A549 (cell line): ENCODE results near the gene SMIM36. TPM values are rescaled to one million over a fixed set of nuclear protein-coding genes. Genes with fewer than 3 reads are reported as not detected.

ENCODE experiments used
- ATAC-seq, 2 experiments: fragments of 200-7000 bp in 1 of 2; fragments of >200 bp in 1 of 2; cut with Nextera tagmentation in 1 of 2; cut with Tn5 transposase in 1 of 2; 3 replicates each; pipeline versions ENCODE4 v1.8.0 to v1.9.1; 2018 to 2020; ENCODE audit warnings: mild to moderate bottlenecking in 1 of 2, moderate library complexity in 1 of 2
- CTCF ChIA-PET: fragments of 300-600 bp; sonication (Branson Sonifier 250); formaldehyde crosslinking; extraction: SDS; loops from one replicate; lab custom pipeline; 2021; ENCODE audit warnings: antibody characterized with exemption, inconsistent platforms; lab: Yijun Ruan, JAX
- POLR2A ChIA-PET: fragments of 350-600 bp; formaldehyde crosslinking; extraction: SDS; loops from one replicate; lab custom pipeline; 2021; ENCODE audit warnings: antibody characterized with exemption, inconsistent platforms; lab: Yijun Ruan, JAX
- DNase-seq, 2 experiments: peaks; one replicate each; pipeline versions ENCODE4 v3.0.0 to v3.0.0-alpha.2; 2011 to 2016; ENCODE audit warnings: low read depth in 1 of 2, low spot score in 1 of 2
- FAIRE-seq: peaks from 2 replicates; lab custom pipeline; 2011; peaks lifted over from hg19 to GRCh38; lab: Jason Lieb, UNC
- H3K27ac ChIP-seq, 2 experiments: fragments of >200 bp; sonication (Bioruptor Twin); formaldehyde crosslinking; 3 replicates each; pipeline ENCODE4 v1.5.1; 2016 to 2017
- H3K4me1 ChIP-seq: fragments of >200 bp; sonication (Bioruptor Twin); formaldehyde crosslinking; 3 replicates; pipeline ENCODE4 v1.6.1; 2016
- H3K4me2 ChIP-seq: fragments of >200 bp; sonication (Bioruptor Twin); formaldehyde crosslinking; 3 replicates; pipeline ENCODE4 v1.6.1; 2016
- H3K4me3 ChIP-seq: fragments of >200 bp; sonication (Bioruptor Twin); formaldehyde crosslinking; 3 replicates; pipeline ENCODE4 v1.5.1; 2016
- H3K9me3 ChIP-seq: fragments of >200 bp; sonication (Bioruptor Twin); formaldehyde crosslinking; 3 replicates; pipeline ENCODE4 v1.6.1; 2016
- BCL3 ChIP-seq: fragments of >200 bp; sonication (Bioruptor Twin); formaldehyde crosslinking; IDR thresholded peaks from 3 replicates; pipeline ENCODE4 v1.6.1; 2016
- BHLHE40 ChIP-seq: IDR thresholded peaks from 2 replicates; pipeline ENCODE4 v1.6.1; 2012; ENCODE audit warnings: low read depth, low read length, inconsistent platforms
- CBX2 ChIP-seq: fragments of 200-600 bp; sonication (generic); IDR thresholded peaks from 2 replicates; pipeline ENCODE4 v1.6.1; 2016; ENCODE audit warnings: low read depth, mild to moderate bottlenecking, borderline replicate concordance
- CBX8 ChIP-seq: fragments of 200-600 bp; sonication (generic); IDR thresholded peaks from 2 replicates; pipeline ENCODE4 v1.6.1; 2016
- CEBPB ChIP-seq, 2 experiments: fragments of >200 bp in 1 of 2; sonication (Bioruptor Twin) in 1 of 2; formaldehyde crosslinking in 1 of 2; IDR thresholded peaks; 2 replicates each; pipeline ENCODE4 v1.6.1; 2012 to 2016
- CHD4 ChIP-seq: fragments of 200-600 bp; sonication (generic); IDR thresholded peaks from 2 replicates; pipeline ENCODE4 v1.6.1; 2016; ENCODE audit warnings: antibody characterized with exemption, mild to moderate bottlenecking, borderline replicate concordance
- E2F6 ChIP-seq: IDR thresholded peaks from 2 replicates; pipeline ENCODE4 v1.6.1; 2012; ENCODE audit warnings: low read depth, borderline replicate concordance
- ELK1 ChIP-seq: fragments of 150-350 bp; IDR thresholded peaks from 2 replicates; pipeline ENCODE4 v1.6.1; 2014; ENCODE audit warnings: low read depth, mild to moderate bottlenecking, low read length
- EP300 ChIP-seq, 2 experiments: fragments of >200 bp; sonication (Bioruptor Twin); formaldehyde crosslinking; IDR thresholded peaks; 2 replicates in 1 of 2; 3 replicates in 1 of 2; pipeline ENCODE4 v1.6.1; 2016 to 2017
- ESRRA ChIP-seq: fragments of 150-350 bp; IDR thresholded peaks from 2 replicates; pipeline ENCODE4 v1.6.1; 2014; ENCODE audit warnings: mild to moderate bottlenecking, low read length, borderline replicate concordance
- FOSL2 ChIP-seq, 2 experiments: fragments of 450-650 bp in 1 of 2; fragments of >200 bp in 1 of 2; sonication (Bioruptor Twin) in 1 of 2; formaldehyde crosslinking; IDR thresholded peaks; 2 replicates each; pipeline versions ENCODE4 v1.5.0 to v1.6.1; 2016 to 2020; ENCODE audit warnings: mild to moderate bottlenecking in 1 of 2, moderate library complexity in 1 of 2
- FOXS1 ChIP-seq: fragments of 250-450 bp; sonication (Bioruptor Pico); IDR thresholded peaks from 2 replicates; pipeline ENCODE4 v1.5.0; 2020; ENCODE audit warnings: mild to moderate bottlenecking, moderate library complexity
- HES2 ChIP-seq: fragments of >200 bp; sonication (Bioruptor Twin); formaldehyde crosslinking; IDR thresholded peaks from 2 replicates; pipeline ENCODE4 v1.6.1; 2016
- HEYL ChIP-seq: fragments of 250-450 bp; sonication (Bioruptor Pico); IDR thresholded peaks from 2 replicates; pipeline ENCODE4 v1.8.0; 2021; ENCODE audit warnings: mild to moderate bottlenecking, moderate library complexity
- HMGXB4 ChIP-seq: fragments of 250-450 bp; sonication (Bioruptor Pico); IDR thresholded peaks from 2 replicates; pipeline ENCODE4 v1.5.0; 2021; ENCODE audit warnings: mild to moderate bottlenecking, moderate library complexity, borderline replicate concordance
- MAFK ChIP-seq: fragments of 450-650 bp; IDR thresholded peaks from 2 replicates; pipeline ENCODE4 v1.6.1; 2014; ENCODE audit not compliant: partially characterized antibody
- MAX ChIP-seq: IDR thresholded peaks from 2 replicates; pipeline ENCODE4 v1.6.1; 2012
- MYC ChIP-seq: IDR thresholded peaks from 2 replicates; pipeline ENCODE4 v1.6.1; 2012; ENCODE audit warnings: mild to moderate bottlenecking, inconsistent platforms, low read length, improper control_type of control experiment, borderline replicate concordance
- NFE2L2 ChIP-seq: fragments of 150-350 bp; conservative IDR thresholded peaks from 2 replicates; pipeline ENCODE4 v1.6.1; 2014; ENCODE audit warnings: low read length
- NPAS2 ChIP-seq: fragments of 250-450 bp; sonication (Bioruptor Pico); IDR thresholded peaks from 2 replicates; pipeline ENCODE4 v1.8.0; 2022; ENCODE audit warnings: mild to moderate bottlenecking, moderate library complexity, borderline replicate concordance
- NR3C1 ChIP-seq: fragments of >200 bp; sonication (Bioruptor Twin); formaldehyde crosslinking; IDR thresholded peaks from 3 replicates; pipeline ENCODE4 v1.6.1; 2017
- PBX3 ChIP-seq: IDR thresholded peaks from 2 replicates; pipeline ENCODE4 v1.6.1; 2012
- PHF8 ChIP-seq: fragments of 200-600 bp; sonication (generic); IDR thresholded peaks from 2 replicates; pipeline ENCODE4 v1.6.1; 2016; ENCODE audit warnings: low read depth, mild to moderate bottlenecking, antibody characterized with exemption, moderate library complexity, borderline replicate concordance
- POLR2AphosphoS2 ChIP-seq: conservative IDR thresholded peaks from 2 replicates; pipeline ENCODE4 v1.6.1; 2012; ENCODE audit warnings: low read length, improper control_type of control experiment, inconsistent platforms
- RAD21 ChIP-seq, 2 experiments: fragments of >200 bp in 1 of 2; sonication (Bioruptor Twin) in 1 of 2; formaldehyde crosslinking in 1 of 2; IDR thresholded peaks in 1 of 2; conservative IDR thresholded peaks in 1 of 2; 2 replicates in 1 of 2; 3 replicates in 1 of 2; pipeline ENCODE4 v1.6.1; 2012 to 2018; ENCODE audit warnings: inconsistent platforms in 1 of 2
- RCOR1 ChIP-seq: fragments of 150-350 bp; IDR thresholded peaks from 2 replicates; pipeline ENCODE4 v1.6.1; 2014; ENCODE audit warnings: antibody characterized with exemption, low read length, low read depth
- RFX5 ChIP-seq: fragments of 450-650 bp; IDR thresholded peaks from 2 replicates; pipeline ENCODE4 v1.7.1; 2014; ENCODE audit warnings: antibody characterized with exemption, mild to moderate bottlenecking, moderate library complexity
- RNF2 ChIP-seq: fragments of 200-600 bp; sonication (generic); IDR thresholded peaks from 2 replicates; pipeline ENCODE4 v1.6.1; 2016; ENCODE audit warnings: low read depth, mild to moderate bottlenecking, antibody characterized with exemption, moderate library complexity, borderline replicate concordance
- SREBF2 ChIP-seq: fragments of 450-650 bp; IDR thresholded peaks from 2 replicates; pipeline ENCODE4 v1.6.1; 2014; ENCODE audit warnings: mild to moderate bottlenecking, moderate library complexity
- TFCP2L1 ChIP-seq: fragments of 250-450 bp; sonication (Bioruptor Pico); IDR thresholded peaks from 2 replicates; pipeline ENCODE4 v1.5.0; 2021; ENCODE audit warnings: mild to moderate bottlenecking
- TP53 ChIP-seq: fragments of 250-450 bp; sonication (Bioruptor Pico); IDR thresholded peaks from 2 replicates; pipeline ENCODE4 v1.5.0; 2021; ENCODE audit warnings: mild to moderate bottlenecking, moderate library complexity
- USF2 ChIP-seq: fragments of 450-650 bp; IDR thresholded peaks from 2 replicates; pipeline ENCODE4 v1.6.1; 2014; ENCODE audit warnings: antibody characterized with exemption
- ZC3H11A ChIP-seq: fragments of 450-650 bp; IDR thresholded peaks from 2 replicates; pipeline ENCODE4 v1.6.1; 2014; ENCODE audit warnings: antibody characterized with exemption, mild to moderate bottlenecking
- ZFP36 ChIP-seq: fragments of 450-650 bp; IDR thresholded peaks from 2 replicates; pipeline ENCODE4 v1.6.1; 2014; ENCODE audit warnings: borderline replicate concordance; ENCODE audit not compliant: partially characterized antibody
- ZNF302 ChIP-seq: fragments of 250-450 bp; sonication (Bioruptor Pico); IDR thresholded peaks from 2 replicates; pipeline ENCODE4 v1.9.0; 2021; ENCODE audit warnings: inconsistent platforms, mild to moderate bottlenecking, moderate library complexity
- WGBS: methylation state at CpG from one replicate; pipeline ENCODE4 v1.1.6; 2017; ENCODE audit errors: missing lambda C conversion rate; 5-methylcytosine and 5-hydroxymethylcytosine counted together
- polyA plus RNA-seq, 4 experiments: library from polyadenylated mRNA; depleted of rRNA in 3 of 4; stranded (reverse); fragments of >200 nt; fragmentation: RNase III in 1 of 4; extraction: RNeasy Plus Mini Kit Qiagen cat#74134 plus additional on column Dnase treatment in 1 of 4; gene quantifications; 2 replicates in 3 of 4; 3 replicates in 1 of 4; pipeline ENCODE4 v1.2.3, GENCODE V29; 2011 to 2017

SMIM36 gene
- polyA plus RNA-seq, 2 of the 4 experiments (the other 2 are of a cell fraction): not detected

- H3K27ac ChIP-seq: peak overlapping the region; percentile 85 to 89
- WGBS: 5% methylated on average over 3 of the region's 3 CpGs
- H3K4me1 ChIP-seq: peaks cover 50% of the 10 kb centered on the region
- CTCF ChIA-PET: interaction anchor here (0.6 to 1.4 kb wide), 4 partner anchors 11 to 40 kb away, joined by 3 to 5 read pairs (median 4); no protein-coding TSS in a partner anchor
- DNase-seq (peak; percentile 33 to 91), ATAC-seq (peak; percentile 52 to 82), FAIRE-seq (peak; percentile 90)
- no peaks in the 10 kb centered on the region for H3K9me3 ChIP-seq
- peak overlapping the region; percentile 75 for H3K4me2 ChIP-seq
- H3K4me3 ChIP-seq: no peak overlapping the region
- POLR2A ChIA-PET: no interaction called here
- no peak for TF ChIP-seq ZNF302 (CRISPR knock-in tag)
- TF ChIP-seq ELK1: no peak
- no peak for TF ChIP-seq SREBF2
- TF ChIP-seq CHD4: no peak
- TF ChIP-seq EP300 (IDR thresholded peaks at IDR 0.05): peak; percentile 95 to 97; a peak in 4 of 5 replicates
- TF ChIP-seq CEBPB (IDR thresholded peaks at IDR 0.05): peak; percentile 77 to 96
- TF ChIP-seq HMGXB4: no peak
- TF ChIP-seq HES2: peak; percentile 91
- TF ChIP-seq E2F6: no peak
- no peak for TF ChIP-seq POLR2AphosphoS2
- no peak for TF ChIP-seq TP53
- TF ChIP-seq ZFP36: peak; percentile 43
- TF ChIP-seq FOSL2 (IDR thresholded peaks at IDR 0.05): peak; percentile 95
- peak; percentile 97 for TF ChIP-seq FOSL2 (CRISPR knock-in tag; IDR thresholded peaks at IDR 0.05)
- no peak for TF ChIP-seq MYC
- no peak for TF ChIP-seq HEYL (CRISPR knock-in tag)
- TF ChIP-seq CBX2: no peak
- peak; percentile 98; the same call in 2 of the 3 replicates for TF ChIP-seq BCL3
- TF ChIP-seq USF2: no peak
- TF ChIP-seq RCOR1: no peak
- TF ChIP-seq PBX3: no peak
- TF ChIP-seq CBX8: no peak
- no peak for TF ChIP-seq PHF8
- TF ChIP-seq ZC3H11A: no peak
- peak; percentile 53 for TF ChIP-seq MAX
- no peak for TF ChIP-seq MAFK
- peak; percentile 44; the same call in 1 of the 2 replicates for TF ChIP-seq FOXS1 (CRISPR knock-in tag)
- no peak for TF ChIP-seq RNF2
- TF ChIP-seq NR3C1: no peak
- TF ChIP-seq TFCP2L1: no peak
- TF ChIP-seq NPAS2: no peak
- no peak for TF ChIP-seq BHLHE40
- peak; percentile 55; the same call in 1 of the 2 replicates for TF ChIP-seq ESRRA
- TF ChIP-seq NFE2L2: no peak
- peak in 1 of 2 experiments; percentile 56; a peak in 1 of 5 replicates for TF ChIP-seq RAD21 (conservative IDR thresholded peaks at IDR 0.05 in 1 of 2, IDR thresholded peaks at IDR 0.05 in 1 of 2)
- no peak for TF ChIP-seq RFX5
Measured at GRCh38 chr17:55495239-55495638, 16.0 kb downstream of the SMIM36 start.
